HepG2 (cell line): ENCODE results near the gene PRRT1B. TPM values are rescaled to one million over a fixed set of nuclear protein-coding genes. Genes with fewer than 3 reads are reported as not detected.

Source experiments
- CEBPB ChIP-seq: IDR thresholded peaks from 2 replicates; pipeline ENCODE4 v1.6.1; 2011; ENCODE audit warnings: low read depth, low read length, improper control_type of control experiment, borderline replicate concordance
- FLYWCH1 ChIP-seq: sonication (generic); formaldehyde crosslinking; IDR thresholded peaks from 2 replicates; pipeline ENCODE4 v1.8.1; 2023; ENCODE audit warnings: mild to moderate bottlenecking, missing genetic modification reagents
- GATAD2A ChIP-seq: IDR thresholded peaks from 2 replicates; pipeline ENCODE4 v1.6.1; 2016
- GPN1 ChIP-seq: sonication (generic); formaldehyde crosslinking; IDR thresholded peaks from 2 replicates; pipeline ENCODE4 v1.5.1; 2020; ENCODE audit warnings: missing genetic modification reagents, borderline replicate concordance
- HNRNPK ChIP-seq: fragments of 200-400 bp; formaldehyde crosslinking; IDR thresholded peaks from 2 replicates; pipeline ENCODE4 v1.6.1; 2018; ENCODE audit warnings: low read length, low read depth, moderate library complexity, mild to moderate bottlenecking; ENCODE audit not compliant: poor library complexity, severe bottlenecking
- KAT2B ChIP-seq: fragments of 150-350 bp; IDR thresholded peaks from 2 replicates; pipeline ENCODE4 v1.6.1; 2014; ENCODE audit warnings: low read depth, low read length, borderline replicate concordance
- KLF15 ChIP-seq: sonication (generic); formaldehyde crosslinking; IDR thresholded peaks from 2 replicates; pipeline ENCODE4 v1.8.1; 2023; ENCODE audit warnings: borderline replicate concordance, mild to moderate bottlenecking, inconsistent platforms, missing genetic modification reagents, mixed read lengths
- MTA3 ChIP-seq: sonication (generic); formaldehyde crosslinking; IDR thresholded peaks from 2 replicates; pipeline ENCODE4 v1.4.0; 2020; ENCODE audit warnings: missing genetic modification reagents
- NR2C2 ChIP-seq: sonication (generic); formaldehyde crosslinking; IDR thresholded peaks from 2 replicates; pipeline ENCODE4 v1.4.0; 2020; ENCODE audit warnings: missing genetic modification reagents, mild to moderate bottlenecking, moderate library complexity, borderline replicate concordance
- PCBP2 ChIP-seq: fragments of 200-400 bp; formaldehyde crosslinking; optimal IDR thresholded peaks from 2 replicates; pipeline ENCODE3; 2018; ENCODE audit warnings: low read length, low read depth; ENCODE audit not compliant: poor library complexity, severe bottlenecking
- PTBP1 ChIP-seq: fragments of 200-400 bp; formaldehyde crosslinking; IDR thresholded peaks from 2 replicates; pipeline ENCODE4 v1.6.1; 2018; ENCODE audit warnings: low read length, low read depth; ENCODE audit not compliant: poor library complexity, severe bottlenecking
- RXRB ChIP-seq: IDR thresholded peaks from 2 replicates; pipeline ENCODE4 v1.6.1; 2016; ENCODE audit warnings: borderline replicate concordance, missing genetic modification reagents, missing compliant biosample characterization
- SIX4 ChIP-seq: sonication (generic); formaldehyde crosslinking; IDR thresholded peaks from 2 replicates; pipeline ENCODE4 v1.4.0; 2020; ENCODE audit warnings: missing genetic modification reagents
- SNAPC2 ChIP-seq: sonication (generic); formaldehyde crosslinking; IDR thresholded peaks from 2 replicates; pipeline ENCODE4 v1.8.1; 2022; ENCODE audit warnings: mild to moderate bottlenecking, missing genetic modification reagents
- THAP8 ChIP-seq: sonication (generic); formaldehyde crosslinking; IDR thresholded peaks from 2 replicates; pipeline ENCODE4 v1.5.1; 2020; ENCODE audit warnings: missing genetic modification reagents, mild to moderate bottlenecking, borderline replicate concordance
- TMF1 ChIP-seq: sonication (generic); formaldehyde crosslinking; IDR thresholded peaks from 2 replicates; pipeline ENCODE4 v1.8.1; 2022; ENCODE audit warnings: low read depth, missing genetic modification reagents
- ZBTB10 ChIP-seq: sonication (generic); formaldehyde crosslinking; IDR thresholded peaks from 2 replicates; pipeline ENCODE4 v1.4.0; 2020; ENCODE audit warnings: missing genetic modification reagents, borderline replicate concordance
- ZKSCAN8 ChIP-seq: IDR thresholded peaks from 2 replicates; pipeline ENCODE4 v1.6.1; 2016; ENCODE audit warnings: borderline replicate concordance, missing genetic modification reagents, missing compliant biosample characterization
- ZNF180 ChIP-seq: sonication (generic); formaldehyde crosslinking; IDR thresholded peaks from 2 replicates; pipeline ENCODE4 v1.4.0; 2020; ENCODE audit warnings: low read depth, missing genetic modification reagents, borderline replicate concordance
- ZNF296 ChIP-seq: sonication (generic); formaldehyde crosslinking; conservative IDR thresholded peaks from 2 replicates; pipeline ENCODE4 v1.5.0; 2020; ENCODE audit warnings: mild to moderate bottlenecking, missing genetic modification reagents
- ZNF33B ChIP-seq: sonication (generic); formaldehyde crosslinking; IDR thresholded peaks from 2 replicates; pipeline ENCODE4 v1.5.1; 2020; ENCODE audit warnings: mild to moderate bottlenecking, missing genetic modification reagents
- ZNF569 ChIP-seq: sonication (generic); formaldehyde crosslinking; IDR thresholded peaks from 2 replicates; pipeline ENCODE4 v1.5.0; 2020; ENCODE audit warnings: mild to moderate bottlenecking, missing genetic modification reagents, moderate library complexity, borderline replicate concordance
- ZNF7 ChIP-seq: IDR thresholded peaks from 2 replicates; pipeline ENCODE4 v1.6.1; 2016; ENCODE audit warnings: missing biosample characterization, missing genetic modification reagents
- ZNF749 ChIP-seq: sonication (generic); formaldehyde crosslinking; IDR thresholded peaks from 2 replicates; pipeline ENCODE4 v1.8.0; 2022; ENCODE audit warnings: mild to moderate bottlenecking, missing genetic modification reagents, moderate library complexity, borderline replicate concordance
- ZXDC ChIP-seq: sonication (generic); formaldehyde crosslinking; IDR thresholded peaks from 2 replicates; pipeline ENCODE4 v1.5.0; 2020; ENCODE audit warnings: mild to moderate bottlenecking, missing genetic modification reagents
- polyA plus RNA-seq, 8 experiments: library from polyadenylated mRNA; depleted of rRNA in 3 of 8; stranded (reverse) in 7 of 8; unstranded in 1 of 8; fragments of >200 nt; fragmentation: Illumina TruSeq in 4 of 8; extraction: Trizol in 4 of 8; gene quantifications; 2 replicates each; pipeline versions ENCODE4 v1.2.1 to v1.2.3, GENCODE V29; 2011 to 2016; ENCODE audit warnings: low read depth in 4 of 8, missing spikeins in 1 of 8, mixed read lengths in 1 of 8; ENCODE audit not compliant: insufficient read depth in 1 of 8
- total RNA-seq, 5 experiments: library from RNA; depleted of rRNA; stranded (reverse); fragments of >200 nt; fragmentation: Illumina TruSeq; extraction: Trizol; gene quantifications; 2 replicates each; pipeline ENCODE4 v1.2.3, GENCODE V29; 2016; ENCODE audit warnings: low read depth in 1 of 5

PRRT1B gene
- total and polyA plus RNA-seq, 2 of the 13 experiments (the other 11 are each of a cell fraction or from before 2014, with no cell fraction given): not detected

- TF ChIP-seq ZBTB10 (CRISPR knock-in tag) (no peak), TMF1 (CRISPR knock-in tag) (no peak), FLYWCH1 (no peak), ZNF7 (CRISPR knock-in tag) (no peak), ZNF33B (CRISPR knock-in tag) (no peak), SNAPC2 (CRISPR knock-in tag) (no peak), ZNF296 (no peak), ZXDC (CRISPR knock-in tag) (no peak), HNRNPK (no peak), ZKSCAN8 (CRISPR knock-in tag) (no peak), RXRB (CRISPR knock-in tag) (0 out of 2 replicates have a peak, but pooled peaks have one; percentile 14), ZNF749 (CRISPR knock-in tag) (no peak), GPN1 (CRISPR knock-in tag) (no peak), THAP8 (CRISPR knock-in tag) (no peak), MTA3 (CRISPR knock-in tag) (no peak), KLF15 (CRISPR knock-in tag) (no peak), CEBPB (no peak), KAT2B (no peak), PCBP2 (no peak), NR2C2 (CRISPR knock-in tag) (no peak), PTBP1 (no peak), ZNF569 (CRISPR knock-in tag) (no peak), GATAD2A (CRISPR knock-in tag) (no peak), ZNF180 (CRISPR knock-in tag) (no peak), SIX4 (CRISPR knock-in tag) (peak; percentile 85; the same call in 1 of the 2 replicates)
These were observed 1.2 kb downstream of the PRRT1B start (continued) for GRCh38 chr9:131546336-131547084.
